GM10266 (cell line): Measurements from ENCODE around the gene KLHL40.

Experiments used
- DNase-seq: peaks from one replicate; pipeline ENCODE4 v3.0.0; 2012; ENCODE audit errors: extremely low spot score
- TF ChIP-seq, protein P1 (sequence below): IDR thresholded peaks from 2 replicates; pipeline ENCODE4 v1.5.1; 2012; ENCODE audit warnings: mild to moderate bottlenecking, low read depth; ENCODE audit not compliant: control insufficient read depth, insufficient read depth; ENCODE audit errors: missing control alignments

Gene KLHL40

GRCh38 chr3:42647821-42648459 is 37.4 kb upstream of the KLHL40 start:
- no peak for DNase-seq
- TF ChIP-seq, protein P1, sequence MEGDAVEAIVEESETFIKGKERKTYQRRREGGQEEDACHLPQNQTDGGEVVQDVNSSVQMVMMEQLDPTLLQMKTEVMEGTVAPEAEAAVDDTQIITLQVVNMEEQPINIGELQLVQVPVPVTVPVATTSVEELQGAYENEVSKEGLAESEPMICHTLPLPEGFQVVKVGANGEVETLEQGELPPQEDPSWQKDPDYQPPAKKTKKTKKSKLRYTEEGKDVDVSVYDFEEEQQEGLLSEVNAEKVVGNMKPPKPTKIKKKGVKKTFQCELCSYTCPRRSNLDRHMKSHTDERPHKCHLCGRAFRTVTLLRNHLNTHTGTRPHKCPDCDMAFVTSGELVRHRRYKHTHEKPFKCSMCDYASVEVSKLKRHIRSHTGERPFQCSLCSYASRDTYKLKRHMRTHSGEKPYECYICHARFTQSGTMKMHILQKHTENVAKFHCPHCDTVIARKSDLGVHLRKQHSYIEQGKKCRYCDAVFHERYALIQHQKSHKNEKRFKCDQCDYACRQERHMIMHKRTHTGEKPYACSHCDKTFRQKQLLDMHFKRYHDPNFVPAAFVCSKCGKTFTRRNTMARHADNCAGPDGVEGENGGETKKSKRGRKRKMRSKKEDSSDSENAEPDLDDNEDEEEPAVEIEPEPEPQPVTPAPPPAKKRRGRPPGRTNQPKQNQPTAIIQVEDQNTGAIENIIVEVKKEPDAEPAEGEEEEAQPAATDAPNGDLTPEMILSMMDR = no peak

DNA sequence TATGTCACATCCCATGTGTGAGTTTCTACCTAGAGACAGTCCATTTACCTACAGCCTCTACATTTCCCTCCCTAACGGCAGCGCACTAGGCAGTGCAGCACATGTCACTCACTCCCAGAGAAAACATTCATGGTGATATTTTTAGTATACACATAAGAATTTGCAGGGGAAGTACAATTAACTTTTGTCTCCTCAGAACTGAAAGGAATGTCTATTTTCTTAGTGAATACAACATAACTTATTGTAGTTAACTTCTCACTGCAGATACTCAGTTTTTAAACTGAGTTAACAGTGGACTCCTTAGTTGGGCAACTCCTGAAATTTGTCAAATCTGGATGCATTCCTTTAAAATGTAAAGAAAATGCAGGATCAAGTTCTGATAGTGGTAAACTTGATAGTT is 36.3 kb upstream of the KLHL40 start:
- DNase-seq = no peak
- TF ChIP-seq, protein P1 = no peak

GRCh38 chr3:42649783-42650182 is 35.6 kb upstream of the KLHL40 start:
- DNase-seq = no peak
- TF ChIP-seq, protein P1 = no peak

DNA sequence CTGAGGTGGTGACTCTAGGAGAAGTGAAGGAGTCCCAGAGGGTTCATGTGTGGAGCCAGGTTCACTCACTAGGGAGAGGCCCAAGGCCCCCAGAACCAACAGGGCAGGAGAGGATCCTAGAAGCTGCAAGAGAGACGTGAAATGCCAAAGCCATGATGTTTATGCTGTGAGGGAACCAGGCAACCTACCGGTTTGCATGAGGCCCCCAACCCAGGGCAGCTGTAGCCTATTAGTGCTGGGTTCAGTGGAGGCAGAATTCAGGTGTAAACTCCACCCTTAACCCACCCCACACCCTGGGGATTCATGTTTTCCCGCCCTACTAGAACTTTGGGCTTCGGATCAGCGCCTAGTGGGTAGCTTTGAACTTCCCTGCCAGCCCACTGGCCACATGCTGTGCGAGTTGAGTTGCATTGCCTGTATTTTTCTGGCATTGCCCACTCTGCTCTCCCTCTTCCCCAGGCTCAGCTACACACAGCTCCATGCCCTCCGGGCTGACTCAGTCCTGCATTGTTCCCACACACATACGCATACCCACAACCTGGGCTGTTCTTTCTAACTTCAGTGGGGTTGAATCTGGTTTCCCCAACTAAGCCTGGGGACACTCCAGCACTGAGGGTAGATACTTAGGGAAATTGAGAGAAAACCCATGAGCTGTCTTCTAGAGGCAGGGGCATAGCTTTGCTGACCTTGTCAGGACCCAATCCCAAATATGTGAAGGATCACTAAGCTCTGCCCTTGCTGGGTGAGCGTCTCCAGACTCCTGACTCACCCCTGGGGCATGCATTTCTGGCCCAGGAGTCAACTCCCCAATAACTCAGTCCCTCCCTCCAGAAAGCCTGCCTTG is 33.9 kb upstream of the KLHL40 start:
- TF ChIP-seq, protein P1 = no peak
- no peak for DNase-seq

DNA sequence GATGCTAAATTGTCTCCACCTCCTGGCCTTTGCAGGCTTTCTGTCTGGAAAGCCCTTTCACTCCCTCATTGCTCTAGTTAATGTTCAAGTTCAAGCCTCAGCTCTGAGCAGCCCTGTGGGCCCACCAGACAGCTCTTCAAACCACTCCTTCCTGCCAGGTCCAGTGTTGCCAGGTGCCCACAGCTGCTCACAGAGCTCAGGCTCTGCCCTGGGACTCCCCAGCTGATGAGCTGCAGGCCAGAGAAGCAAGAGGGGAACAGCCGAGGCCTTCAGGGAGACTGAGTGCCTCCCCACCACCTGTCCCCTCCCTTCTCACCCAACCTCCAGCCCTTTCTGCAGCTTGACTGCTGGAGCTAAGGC is 33.1 kb upstream of the KLHL40 start:
- DNase-seq = no peak
- TF ChIP-seq, protein P1 = no peak

GRCh38 chr3:42652611-42653302 is 32.6 kb upstream of the KLHL40 start:
- peak; percentile 46 for DNase-seq
- TF ChIP-seq, protein P1 = no peak

GRCh38 chr3:42653303-42653559 is 32.1 kb upstream of the KLHL40 start:
- DNase-seq = no peak
- TF ChIP-seq, protein P1 = no peak
